GM18526 (cell line): ENCODE data around the gene VGLL3.

Source experiments
- POLR2A ChIP-seq: IDR thresholded peaks from 3 replicates; pipeline ENCODE4 v1.6.1; 2011; ENCODE audit not compliant: insufficient read length; ENCODE audit errors: extremely low read depth

The VGLL3 gene

GRCh38 chr3:86930831-86931230 lies 60.1 kb downstream of the VGLL3 start:
- no peak for TF ChIP-seq POLR2A

- TF ChIP-seq POLR2A = no peak
Measured at GRCh38 chr3:86930181-86930580, 60.8 kb downstream of the VGLL3 start.

GRCh38 chr3:86929046-86929445 lies 61.9 kb downstream of the VGLL3 start:
- TF ChIP-seq POLR2A = no peak

- no peak for TF ChIP-seq POLR2A
Measured at GRCh38 chr3:86923071-86923491, 67.9 kb downstream of the VGLL3 start.

GRCh38 chr3:86921971-86922680 lies 68.8 kb downstream of the VGLL3 start:
- TF ChIP-seq POLR2A = no peak

- TF ChIP-seq POLR2A = no peak
Measured at GRCh38 chr3:86914670-86915069, 76.3 kb downstream of the VGLL3 start.

- TF ChIP-seq POLR2A = no peak
Measured at GRCh38 chr3:86913160-86913559, 77.8 kb downstream of the VGLL3 start.

GRCh38 chr3:86895202-86895601 lies 95.7 kb downstream of the VGLL3 start:
- TF ChIP-seq POLR2A = no peak

GRCh38 chr3:86890741-86891396 lies 100.1 kb downstream of the VGLL3 start:
- TF ChIP-seq POLR2A = no peak
